Gastrocnemius medialis (tissue), 4 donors: ENCODE data around the gene DMD.

Experiments
- CTCF ChIP-seq, 5 experiments: fragments of 450-650 bp in 3 of 5; fragments of 200-600 bp in 2 of 5; sonication (generic) in 2 of 5; IDR thresholded peaks in 4 of 5; conservative IDR thresholded peaks in 1 of 5; 1 replicate in 4 of 5; 2 replicates in 1 of 5; pipeline ENCODE4 v1.5.1; 2016 to 2019; ENCODE audit warnings: antibody characterized with exemption in 5 of 5, mild to moderate bottlenecking in 3 of 5, moderate library complexity in 3 of 5
- POLR2A ChIP-seq, 2 donors: fragments of 450-650 bp; IDR thresholded peaks; one replicate each; pipeline ENCODE4 v1.6.1; 2017; ENCODE audit warnings: antibody characterized with exemption in 2 of 2, mild to moderate bottlenecking in 2 of 2, moderate library complexity in 2 of 2

- TF ChIP-seq CTCF (IDR thresholded peaks at IDR 0.05 in 4 of 5, conservative IDR thresholded peaks at IDR 0.05 in 1 of 5) (no peak), POLR2A (IDR thresholded peaks at IDR 0.05) (no peak)
Observed at GRCh38 chrX:31590581-31591114, 1620.7 kb downstream of the DMD start.
